PC-3 (cell line): ENCODE data around the gene TMX3.

Experiments used
- CTCF ChIP-seq: fragments of 300-600 bp; sonication (generic); conservative IDR thresholded peaks from 2 replicates; pipeline ENCODE4 v1.5.1; 2017; ENCODE audit warnings: antibody characterized with exemption, low read depth, mild to moderate bottlenecking, low read length
- EZH2 ChIP-seq: fragments of 300-600 bp; sonication (generic); IDR thresholded peaks from one replicate; pipeline ENCODE4 v1.6.1; 2017; ENCODE audit warnings: antibody characterized with exemption, mild to moderate bottlenecking, low read length; ENCODE audit not compliant: unreplicated experiment
- EZH2phosphoT487 ChIP-seq: fragments of 300-600 bp; sonication (generic); IDR thresholded peaks from 2 replicates; pipeline ENCODE4 v1.6.1; 2018; ENCODE audit warnings: mild to moderate bottlenecking, antibody characterized with exemption, low read length, borderline replicate concordance

DNA sequence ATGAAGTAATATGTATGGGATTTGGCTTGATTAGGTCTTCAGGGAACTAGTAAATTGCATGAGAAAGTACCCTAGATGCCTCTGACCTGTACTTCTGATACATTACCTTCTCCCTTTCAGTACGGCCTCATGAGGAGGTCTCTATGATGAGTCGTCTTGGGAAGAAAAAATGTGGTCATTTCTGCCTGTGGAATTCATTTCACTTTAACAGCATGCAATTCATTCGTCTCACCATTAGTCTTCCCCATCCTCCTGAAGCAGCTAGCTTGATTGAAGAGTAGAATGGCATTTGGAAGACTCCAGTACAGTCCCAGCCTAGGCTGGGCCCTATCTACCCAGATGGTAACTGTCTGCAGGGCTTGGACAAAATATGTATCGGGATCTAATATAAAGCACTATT, 52.2 kb downstream of the TMX3 start:
- peak; percentile 29; the same call in 1 of the 2 replicates for TF ChIP-seq CTCF
- no peak for TF ChIP-seq EZH2
- TF ChIP-seq EZH2phosphoT487: no peak
